A549 (cell line): Measurements from ENCODE around the gene TEKT5. TPM values are rescaled to one million over a fixed set of nuclear protein-coding genes. Genes with fewer than 3 reads are reported as not detected.

Source experiments
- ATAC-seq, 2 experiments: fragments of 200-7000 bp in 1 of 2; fragments of >200 bp in 1 of 2; cut with Nextera tagmentation in 1 of 2; cut with Tn5 transposase in 1 of 2; 3 replicates each; pipeline versions ENCODE4 v1.8.0 to v1.9.1; 2018 to 2020; ENCODE audit warnings: mild to moderate bottlenecking in 1 of 2, moderate library complexity in 1 of 2
- CTCF ChIA-PET: fragments of 300-600 bp; sonication (Branson Sonifier 250); formaldehyde crosslinking; extraction: SDS; loops from one replicate; lab custom pipeline; 2021; ENCODE audit warnings: antibody characterized with exemption, inconsistent platforms; lab: Yijun Ruan, JAX
- POLR2A ChIA-PET: fragments of 350-600 bp; formaldehyde crosslinking; extraction: SDS; loops from one replicate; lab custom pipeline; 2021; ENCODE audit warnings: antibody characterized with exemption, inconsistent platforms; lab: Yijun Ruan, JAX
- DNase-seq, 2 experiments: peaks; one replicate each; pipeline versions ENCODE4 v3.0.0 to v3.0.0-alpha.2; 2011 to 2016; ENCODE audit warnings: low read depth in 1 of 2, low spot score in 1 of 2
- FAIRE-seq: peaks from 2 replicates; lab custom pipeline; 2011; peaks lifted over from hg19 to GRCh38; lab: Jason Lieb, UNC
- H3K27ac ChIP-seq, 2 experiments: fragments of >200 bp; sonication (Bioruptor Twin); formaldehyde crosslinking; 3 replicates each; pipeline ENCODE4 v1.5.1; 2016 to 2017
- H3K4me1 ChIP-seq: fragments of >200 bp; sonication (Bioruptor Twin); formaldehyde crosslinking; 3 replicates; pipeline ENCODE4 v1.6.1; 2016
- H3K4me2 ChIP-seq: fragments of >200 bp; sonication (Bioruptor Twin); formaldehyde crosslinking; 3 replicates; pipeline ENCODE4 v1.6.1; 2016
- H3K4me3 ChIP-seq: fragments of >200 bp; sonication (Bioruptor Twin); formaldehyde crosslinking; 3 replicates; pipeline ENCODE4 v1.5.1; 2016
- H3K9me3 ChIP-seq: fragments of >200 bp; sonication (Bioruptor Twin); formaldehyde crosslinking; 3 replicates; pipeline ENCODE4 v1.6.1; 2016
- CEBPB ChIP-seq, 2 experiments: fragments of >200 bp in 1 of 2; sonication (Bioruptor Twin) in 1 of 2; formaldehyde crosslinking in 1 of 2; IDR thresholded peaks; 2 replicates each; pipeline ENCODE4 v1.6.1; 2012 to 2016
- CTCF ChIP-seq: fragments of >200 bp; sonication (Bioruptor Twin); formaldehyde crosslinking; IDR thresholded peaks from 3 replicates; pipeline ENCODE4 v1.5.1; 2016
- EHF ChIP-seq: fragments of 250-450 bp; sonication (Bioruptor Pico); IDR thresholded peaks from 2 replicates; pipeline ENCODE4 v1.5.0; 2020; ENCODE audit warnings: mild to moderate bottlenecking
- EHMT2 ChIP-seq: fragments of 200-600 bp; sonication (generic); IDR thresholded peaks from 2 replicates; pipeline ENCODE4 v1.6.1; 2016; ENCODE audit warnings: antibody characterized with exemption, low read depth, mild to moderate bottlenecking, moderate library complexity
- HOXA7 ChIP-seq: fragments of 250-450 bp; sonication (Bioruptor Pico); IDR thresholded peaks from 2 replicates; pipeline ENCODE4 v1.5.0; 2020; ENCODE audit warnings: mild to moderate bottlenecking, moderate library complexity
- KDM1A ChIP-seq: fragments of 200-600 bp; sonication (generic); IDR thresholded peaks from 2 replicates; pipeline ENCODE4 v1.6.1; 2016; ENCODE audit warnings: low read depth, mild to moderate bottlenecking
- KDM5A ChIP-seq: fragments of 200-600 bp; sonication (generic); IDR thresholded peaks from 2 replicates; pipeline ENCODE4 v1.6.1; 2016; ENCODE audit warnings: antibody characterized with exemption, mild to moderate bottlenecking
- NFE2L2 ChIP-seq: fragments of 150-350 bp; conservative IDR thresholded peaks from 2 replicates; pipeline ENCODE4 v1.6.1; 2014; ENCODE audit warnings: low read length
- PBX3 ChIP-seq: IDR thresholded peaks from 2 replicates; pipeline ENCODE4 v1.6.1; 2012
- RAD21 ChIP-seq, 2 experiments: fragments of >200 bp in 1 of 2; sonication (Bioruptor Twin) in 1 of 2; formaldehyde crosslinking in 1 of 2; IDR thresholded peaks in 1 of 2; conservative IDR thresholded peaks in 1 of 2; 2 replicates in 1 of 2; 3 replicates in 1 of 2; pipeline ENCODE4 v1.6.1; 2012 to 2018; ENCODE audit warnings: inconsistent platforms in 1 of 2
- RNF2 ChIP-seq: fragments of 200-600 bp; sonication (generic); IDR thresholded peaks from 2 replicates; pipeline ENCODE4 v1.6.1; 2016; ENCODE audit warnings: low read depth, mild to moderate bottlenecking, antibody characterized with exemption, moderate library complexity, borderline replicate concordance
- SMC3 ChIP-seq: fragments of >200 bp; sonication (Bioruptor Twin); formaldehyde crosslinking; IDR thresholded peaks from 3 replicates; pipeline ENCODE4 v1.6.1; 2018; ENCODE audit warnings: inconsistent platforms
- ZC3H11A ChIP-seq: fragments of 450-650 bp; IDR thresholded peaks from 2 replicates; pipeline ENCODE4 v1.6.1; 2014; ENCODE audit warnings: antibody characterized with exemption, mild to moderate bottlenecking
- ZSCAN20 ChIP-seq: fragments of 250-450 bp; sonication (Bioruptor Pico); IDR thresholded peaks from 2 replicates; pipeline ENCODE4 v1.8.0; 2022; ENCODE audit warnings: mild to moderate bottlenecking, moderate library complexity
- WGBS: methylation state at CpG from one replicate; pipeline ENCODE4 v1.1.6; 2017; ENCODE audit errors: missing lambda C conversion rate; 5-methylcytosine and 5-hydroxymethylcytosine counted together
- polyA plus RNA-seq, 4 experiments: library from polyadenylated mRNA; depleted of rRNA in 3 of 4; stranded (reverse); fragments of >200 nt; fragmentation: RNase III in 1 of 4; extraction: RNeasy Plus Mini Kit Qiagen cat#74134 plus additional on column Dnase treatment in 1 of 4; gene quantifications; 2 replicates in 3 of 4; 3 replicates in 1 of 4; pipeline ENCODE4 v1.2.3, GENCODE V29; 2011 to 2017
- TF ChIP-seq, protein P1 (sequence below): fragments of 250-450 bp; sonication (Bioruptor Pico); IDR thresholded peaks from 2 replicates; pipeline ENCODE4 v1.5.0; 2021; ENCODE audit warnings: mild to moderate bottlenecking, moderate library complexity, borderline replicate concordance
- TF ChIP-seq, protein P2 (sequence below): fragments of 150-350 bp; IDR thresholded peaks from 2 replicates; pipeline ENCODE4 v1.6.1; 2014; ENCODE audit warnings: low read depth, mild to moderate bottlenecking, low read length
- TF ChIP-seq, protein P3 (sequence below): IDR thresholded peaks from 2 replicates; pipeline ENCODE4 v1.6.1; 2012; ENCODE audit warnings: low read depth, borderline replicate concordance

The TEKT5 gene
- polyA plus RNA-seq, 2 of the 4 experiments (the other 2 are of a cell fraction) = 0.14 TPM; not detected in 1

DNA sequence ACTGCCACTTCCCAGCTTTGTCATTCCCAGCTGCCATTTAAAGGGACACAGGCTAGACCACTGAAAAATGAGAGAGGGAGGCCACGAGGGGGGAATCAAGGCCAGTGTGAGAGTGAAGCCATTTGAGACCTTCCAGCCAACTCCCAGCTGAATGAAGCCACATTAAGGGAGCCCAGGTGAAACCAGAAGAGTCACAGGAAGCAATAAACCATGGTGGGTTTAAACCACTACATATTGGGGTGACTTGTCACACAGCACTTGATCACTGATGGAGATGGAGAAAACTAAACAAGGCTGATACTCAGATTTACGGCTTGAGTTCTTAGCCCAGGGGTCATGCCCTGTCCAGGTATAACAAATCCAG lies 46.1 kb upstream of the TEKT5 start:
- Histone ChIP-seq H3K9me3 (no peaks in the 10 kb centered on the region), H3K4me1 (peaks cover 38% of the 10 kb centered on the region), H3K4me2 (no peak overlapping the region), H3K27ac (no peak overlapping the region; a peak in 1 of 6 replicates), H3K4me3 (no peak overlapping the region)
- TF ChIP-seq RNF2 (no peak), CEBPB (IDR thresholded peaks at IDR 0.05) (no peak), ZC3H11A (no peak), PBX3 (no peak), EHF (CRISPR knock-in tag) (no peak), NFE2L2 (no peak), CTCF (no peak), RAD21 (conservative IDR thresholded peaks at IDR 0.05 in 1 of 2, IDR thresholded peaks at IDR 0.05 in 1 of 2) (no peak), EHMT2 (no peak), ZSCAN20 (CRISPR knock-in tag) (no peak)
- TF ChIP-seq, protein P1, sequence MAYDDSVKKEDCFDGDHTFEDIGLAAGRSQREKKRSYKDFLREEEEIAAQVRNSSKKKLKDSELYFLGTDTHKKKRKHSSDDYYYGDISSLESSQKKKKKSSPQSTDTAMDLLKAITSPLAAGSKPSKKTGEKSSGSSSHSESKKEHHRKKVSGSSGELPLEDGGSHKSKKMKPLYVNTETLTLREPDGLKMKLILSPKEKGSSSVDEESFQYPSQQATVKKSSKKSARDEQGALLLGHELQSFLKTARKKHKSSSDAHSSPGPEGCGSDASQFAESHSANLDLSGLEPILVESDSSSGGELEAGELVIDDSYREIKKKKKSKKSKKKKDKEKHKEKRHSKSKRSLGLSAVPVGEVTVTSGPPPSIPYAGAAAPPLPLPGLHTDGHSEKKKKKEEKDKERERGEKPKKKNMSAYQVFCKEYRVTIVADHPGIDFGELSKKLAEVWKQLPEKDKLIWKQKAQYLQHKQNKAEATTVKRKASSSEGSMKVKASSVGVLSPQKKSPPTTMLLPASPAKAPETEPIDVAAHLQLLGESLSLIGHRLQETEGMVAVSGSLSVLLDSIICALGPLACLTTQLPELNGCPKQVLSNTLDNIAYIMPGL (CRISPR knock-in tag) = no peak
- TF ChIP-seq, protein P2, sequence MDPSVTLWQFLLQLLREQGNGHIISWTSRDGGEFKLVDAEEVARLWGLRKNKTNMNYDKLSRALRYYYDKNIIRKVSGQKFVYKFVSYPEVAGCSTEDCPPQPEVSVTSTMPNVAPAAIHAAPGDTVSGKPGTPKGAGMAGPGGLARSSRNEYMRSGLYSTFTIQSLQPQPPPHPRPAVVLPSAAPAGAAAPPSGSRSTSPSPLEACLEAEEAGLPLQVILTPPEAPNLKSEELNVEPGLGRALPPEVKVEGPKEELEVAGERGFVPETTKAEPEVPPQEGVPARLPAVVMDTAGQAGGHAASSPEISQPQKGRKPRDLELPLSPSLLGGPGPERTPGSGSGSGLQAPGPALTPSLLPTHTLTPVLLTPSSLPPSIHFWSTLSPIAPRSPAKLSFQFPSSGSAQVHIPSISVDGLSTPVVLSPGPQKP = no peak
- POLR2A ChIA-PET = no interaction called here
- 78% methylated on average over 2 of the region's 2 CpGs for WGBS
- CTCF ChIA-PET = interaction anchor here (0.6 to 7.4 kb wide), 4 partner anchors 11 to 427 kb away, joined by 3 to 198 read pairs (median 6); no protein-coding TSS in a partner anchor
- ATAC-seq (no peak), FAIRE-seq (no peak), DNase-seq (no peak)

- WGBS = 80% methylated on average over 10 of the region's 10 CpGs
- H3K4me3 ChIP-seq = no peak overlapping the region
- H3K4me1 ChIP-seq = peaks cover 38% of the 10 kb centered on the region
- POLR2A ChIA-PET = no interaction called here
- CTCF ChIA-PET = interaction anchor here (0.6 to 7.4 kb wide), 6 partner anchors 11 to 1403 kb away, joined by 3 to 198 read pairs (median 6); no protein-coding TSS in a partner anchor
- H3K4me2 ChIP-seq = no peak overlapping the region
- H3K9me3 ChIP-seq = no peaks in the 10 kb centered on the region
- peak overlapping the region in 1 of 2 experiments; percentile 48; a peak in 3 of 6 replicates for H3K27ac ChIP-seq
- FAIRE-seq (no peak), ATAC-seq (no peak), DNase-seq (no peak)
- no peak for TF ChIP-seq KDM1A
- no peak for TF ChIP-seq SMC3
- no peak for TF ChIP-seq KDM5A
- TF ChIP-seq, protein P3, sequence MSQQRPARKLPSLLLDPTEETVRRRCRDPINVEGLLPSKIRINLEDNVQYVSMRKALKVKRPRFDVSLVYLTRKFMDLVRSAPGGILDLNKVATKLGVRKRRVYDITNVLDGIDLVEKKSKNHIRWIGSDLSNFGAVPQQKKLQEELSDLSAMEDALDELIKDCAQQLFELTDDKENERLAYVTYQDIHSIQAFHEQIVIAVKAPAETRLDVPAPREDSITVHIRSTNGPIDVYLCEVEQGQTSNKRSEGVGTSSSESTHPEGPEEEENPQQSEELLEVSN = no peak
- no peak for TF ChIP-seq HOXA7 (CRISPR knock-in tag)
Observed at GRCh38 chr16:10740000-10740844, 45.5 kb upstream of the TEKT5 start.
